Mesodermal cell (in vitro differentiated cells): Measurements from ENCODE around the gene KRTAP5-1.
"Not testable (repeated sequence)": the region's sequence is repeated elsewhere in the genome, so short reads cannot be mapped to it uniquely, and the experiment has no call there.

Experiments
- H3K27ac ChIP-seq: 2 replicates; pipeline ENCODE4 v1.7.0; 2013; ENCODE audit warnings: mild to moderate bottlenecking, low read depth, low read length, moderate library complexity; ENCODE audit not compliant: severe bottlenecking
- H3K36me3 ChIP-seq: 2 replicates; pipeline ENCODE4 v1.7.1; 2013; ENCODE audit warnings: mild to moderate bottlenecking, low read length, moderate library complexity; ENCODE audit not compliant: control insufficient read depth, insufficient read depth
- H3K4me1 ChIP-seq: one replicate; pipeline ENCODE4 v1.7.1; 2013; ENCODE audit warnings: mild to moderate bottlenecking, low read length; ENCODE audit not compliant: insufficient read depth, control insufficient read depth, poor library complexity, severe bottlenecking
- H3K4me3 ChIP-seq: 2 replicates; pipeline ENCODE4 v1.7.0; 2013; ENCODE audit warnings: low read length, control low read depth, mild to moderate bottlenecking; ENCODE audit not compliant: insufficient read depth, poor library complexity, severe bottlenecking; ENCODE audit errors: extremely low read depth
- H3K9me3 ChIP-seq: 2 replicates; pipeline ENCODE4 v1.7.1; 2013; ENCODE audit warnings: mild to moderate bottlenecking, low read length, moderate library complexity; ENCODE audit not compliant: control insufficient read depth
- WGBS, 2 experiments: methylation state at CpG; one replicate each; pipeline ENCODE4 v1.1.5; 2013; ENCODE audit warnings: missing lambda C conversion rate in 2 of 2; ENCODE audit not compliant: insufficient coverage in 2 of 2; 5-methylcytosine and 5-hydroxymethylcytosine counted together

The KRTAP5-1 gene

DNA sequence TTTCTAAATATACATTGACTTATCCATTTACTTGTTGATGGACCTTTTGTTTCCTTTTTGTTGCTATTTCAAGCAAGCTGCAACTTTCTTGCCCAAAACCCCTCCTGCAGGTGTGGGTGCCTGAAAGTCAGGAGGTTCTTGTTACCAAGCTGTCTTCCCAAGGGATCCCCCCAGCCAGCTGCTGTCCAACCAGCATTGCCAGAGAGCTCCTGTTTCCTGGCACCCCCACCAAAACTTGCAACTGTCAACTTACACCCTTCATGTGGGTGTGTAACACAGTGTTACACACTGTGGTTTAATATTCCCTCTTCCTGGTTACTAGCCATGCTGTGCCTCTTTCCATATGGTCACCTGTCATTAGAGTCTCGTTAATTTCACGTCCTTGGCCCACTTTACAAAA is 1.6 kb upstream of the KRTAP5-1 start:
- no peaks in the 10 kb centered on the region for H3K4me1 ChIP-seq
- H3K36me3 ChIP-seq = no peaks in the 10 kb centered on the region
- H3K27ac ChIP-seq = no peak overlapping the region
- no CpG with 5 or more reads among the region's 2 CpGs for WGBS, 2 experiments
- no peaks in the 10 kb centered on the region for H3K9me3 ChIP-seq
- H3K4me3 ChIP-seq = no peak overlapping the region

GRCh38 chr11:1582909-1583308 is 2.2 kb downstream of the KRTAP5-1 start:
- 100% methylated on average over 1 of the region's 2 CpGs; no CpG with 5 or more reads in 1 of the 2 experiments for WGBS, 2 experiments
- H3K4me3 ChIP-seq = not testable (repeated sequence)

GRCh38 chr11:1581976-1582375 is 3.1 kb downstream of the KRTAP5-1 start:
- no peak overlapping the region for H3K27ac ChIP-seq
- WGBS, 2 experiments = 84 to 88% methylated on average over 9 of the region's 9 CpGs
- no peaks in the 10 kb centered on the region for H3K36me3 ChIP-seq
- peaks cover 13% of the 10 kb centered on the region for H3K9me3 ChIP-seq
- no peaks in the 10 kb centered on the region for H3K4me1 ChIP-seq
- no peak overlapping the region for H3K4me3 ChIP-seq

More at GRCh38 chr11:1582909-1583308, 2.2 kb downstream of the KRTAP5-1 start:
- H3K36me3 ChIP-seq, H3K27ac ChIP-seq, H3K4me1 ChIP-seq: not testable (repeated sequence)
- H3K9me3 ChIP-seq = peaks cover 12% of the 10 kb centered on the region

GRCh38 chr11:1576825-1577224 is 8.3 kb downstream of the KRTAP5-1 start:
- H3K4me3 ChIP-seq = no peak overlapping the region
- WGBS, 2 experiments = 81 to 89% methylated on average over 6 of the region's 6 CpGs
- no peak overlapping the region for H3K27ac ChIP-seq
- H3K4me1 ChIP-seq = peaks cover 4% of the 10 kb centered on the region
- H3K36me3 ChIP-seq = no peaks in the 10 kb centered on the region
- H3K9me3 ChIP-seq = peaks cover 13% of the 10 kb centered on the region

DNA sequence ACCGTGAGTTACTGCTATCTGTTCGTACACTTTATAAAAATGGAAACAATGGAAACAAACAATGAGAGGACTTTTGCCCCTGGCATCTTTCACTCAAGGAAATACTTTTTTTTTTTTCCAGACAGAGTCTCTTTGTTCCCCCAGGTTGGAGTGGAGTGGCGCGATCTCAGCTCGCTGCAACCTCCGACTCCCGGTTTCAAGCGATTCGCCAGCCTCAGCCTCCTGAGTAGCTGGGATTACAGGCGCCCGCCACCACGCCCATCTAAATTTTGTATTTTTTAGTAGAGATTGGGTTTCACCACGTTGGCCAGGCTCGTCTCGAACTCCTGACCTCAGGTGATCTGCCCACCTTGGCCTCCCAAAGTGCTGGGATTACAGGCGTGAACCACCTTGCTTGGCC is 9.3 kb downstream of the KRTAP5-1 start:
- H3K27ac ChIP-seq = not testable (repeated sequence)
- WGBS, 2 experiments = 81 to 89% methylated on average over 10 to 14 of the region's 16 CpGs

DNA sequence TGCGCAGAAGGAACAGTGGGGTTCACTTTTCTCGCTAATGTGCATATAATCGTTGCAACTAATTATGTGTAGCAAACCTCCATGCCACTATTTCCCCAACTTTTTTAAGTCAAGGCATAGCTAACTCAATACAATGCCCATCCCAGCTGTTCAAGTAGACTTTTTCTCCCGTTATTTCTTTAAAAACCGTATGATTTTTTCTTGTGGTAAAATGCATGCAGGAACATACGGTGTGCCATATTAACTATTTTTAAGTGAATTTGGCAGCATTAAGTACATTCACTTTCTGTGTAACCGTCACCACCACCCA is 10.2 kb downstream of the KRTAP5-1 start:
- Histone ChIP-seq H3K36me3 (no peaks in the 10 kb centered on the region), H3K9me3 (peaks cover 9% of the 10 kb centered on the region), H3K27ac (no peak overlapping the region), H3K4me1 (peaks cover 7% of the 10 kb centered on the region), H3K4me3 (no peak overlapping the region)
- 13 to 18% methylated on average over 3 to 4 of the region's 7 CpGs for WGBS, 2 experiments

More for the DNA sequence above, 9.3 kb downstream of the KRTAP5-1 start:
- H3K4me1 ChIP-seq, H3K36me3 ChIP-seq, H3K9me3 ChIP-seq, H3K4me3 ChIP-seq: not testable (repeated sequence)

GRCh38 chr11:1574238-1574932 is 10.7 kb downstream of the KRTAP5-1 start:
- peaks cover 7% of the 10 kb centered on the region for H3K4me1 ChIP-seq
- H3K36me3 ChIP-seq = no peaks in the 10 kb centered on the region
- H3K9me3 ChIP-seq = peaks cover 9% of the 10 kb centered on the region
- 0 to 2% methylated on average over 46 to 54 of the region's 64 CpGs for WGBS, 2 experiments
- H3K27ac ChIP-seq = no peak overlapping the region
- H3K4me3 ChIP-seq = no peak overlapping the region

GRCh38 chr11:1573903-1574237 is 11.2 kb downstream of the KRTAP5-1 start:
- H3K9me3 ChIP-seq = peaks cover 9% of the 10 kb centered on the region
- 2 to 8% methylated on average over 6 to 7 of the region's 7 CpGs for WGBS, 2 experiments
- H3K36me3 ChIP-seq = no peaks in the 10 kb centered on the region
- H3K27ac ChIP-seq = no peak overlapping the region
- H3K4me1 ChIP-seq = peaks cover 7% of the 10 kb centered on the region
- no peak overlapping the region for H3K4me3 ChIP-seq

DNA sequence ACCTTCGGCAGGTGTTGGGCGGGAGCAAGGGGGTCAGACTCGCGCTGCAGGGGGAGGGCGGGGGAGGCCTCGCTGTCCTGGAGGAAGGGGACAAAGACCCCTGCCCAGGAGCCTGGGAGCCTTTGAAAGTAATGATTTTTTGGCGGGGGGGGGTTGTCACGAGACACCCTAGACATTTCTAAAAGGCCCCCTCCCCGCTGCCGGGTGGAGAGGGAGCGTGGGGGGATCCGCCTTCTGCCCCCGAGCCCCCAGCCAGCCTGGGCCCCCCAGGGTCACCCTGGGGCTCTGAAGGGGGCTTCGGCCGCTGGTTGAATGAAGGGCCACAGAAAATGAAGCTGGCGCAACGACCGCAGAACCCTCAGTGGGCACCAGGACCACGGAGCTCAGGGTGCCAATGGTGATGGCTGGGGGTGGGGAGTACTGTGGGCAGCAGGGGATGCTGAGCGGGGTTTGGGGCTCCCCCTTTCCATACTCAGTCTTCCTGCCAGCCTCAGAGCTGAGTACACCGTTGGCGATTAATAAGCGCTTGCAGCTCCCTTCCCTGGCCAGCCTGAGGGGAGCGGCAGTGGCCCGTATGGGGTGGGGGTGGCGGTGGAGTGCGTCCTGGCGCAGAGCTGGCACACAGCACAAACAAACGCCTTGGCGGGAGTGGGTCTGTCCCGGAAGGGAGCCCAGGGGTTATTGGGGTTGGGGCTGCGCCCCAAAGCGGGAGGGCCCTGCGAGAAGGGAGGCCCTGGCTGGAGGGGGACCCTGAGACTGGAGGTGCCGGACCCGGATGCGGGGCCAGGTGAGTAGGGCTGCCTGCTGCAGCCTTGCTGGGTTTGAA is 11.8 kb downstream of the KRTAP5-1 start:
- peaks cover 9% of the 10 kb centered on the region for H3K4me1 ChIP-seq
- H3K36me3 ChIP-seq = no peaks in the 10 kb centered on the region
- H3K4me3 ChIP-seq = peak overlapping the region; percentile 55
- no peak overlapping the region for H3K27ac ChIP-seq
- 14 to 19% methylated on average over 16 to 27 of the region's 37 CpGs for WGBS, 2 experiments
- peaks cover 4% of the 10 kb centered on the region for H3K9me3 ChIP-seq

DNA sequence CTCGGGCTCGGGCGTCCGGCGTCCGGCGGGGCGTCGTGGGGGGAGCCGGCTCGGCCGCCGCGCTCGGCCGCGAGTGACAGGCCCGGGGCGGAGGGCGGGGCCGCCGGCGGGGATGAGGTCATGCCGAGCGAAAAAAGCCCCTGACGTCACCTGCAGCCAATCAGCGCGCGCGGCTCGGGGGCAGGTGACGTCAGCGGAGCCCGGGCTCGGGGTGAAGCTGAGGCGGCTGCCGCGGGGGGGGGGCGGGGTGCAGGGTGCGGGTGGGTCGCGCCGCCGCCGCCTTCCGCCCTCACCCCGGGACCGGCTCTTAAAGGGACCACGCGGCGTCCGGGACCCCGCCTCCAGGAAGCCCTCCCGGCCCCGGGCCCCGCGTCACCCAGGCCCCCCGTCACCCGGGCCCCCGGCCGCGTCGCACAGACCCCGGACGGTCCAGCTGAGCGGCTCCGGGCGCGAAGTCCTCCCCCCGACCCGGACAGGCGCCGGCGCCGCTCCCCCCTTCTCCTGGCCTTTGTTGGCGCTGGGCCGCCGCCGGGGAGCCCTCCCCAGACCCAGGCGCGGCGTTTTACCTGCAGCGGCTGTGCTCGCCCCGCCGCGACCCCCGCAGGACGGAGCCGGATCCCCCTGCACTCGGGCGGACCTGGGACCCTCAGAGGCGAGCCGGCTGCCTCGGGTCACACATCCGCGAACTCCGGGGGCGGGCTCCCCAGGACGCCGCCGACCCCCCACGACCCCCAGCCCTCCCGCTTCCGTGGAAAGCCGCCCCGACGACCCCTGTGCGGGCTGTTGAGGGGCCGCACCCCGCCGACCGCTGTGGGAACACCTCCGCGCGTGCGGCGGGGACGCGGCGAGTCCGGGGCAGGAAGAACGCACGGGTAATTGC is 12.6 kb downstream of the KRTAP5-1 start, which contains the start of gene DUSP8:
Gene DUSP8 (minus strand): TSS at position 75 of the 880 bp plus-strand sequence. CDS start 6,445 bp downstream, outside the sequence.
- 1 to 2% methylated on average over 56 to 103 of the region's 124 CpGs for WGBS, 2 experiments
- H3K4me1 ChIP-seq = peaks cover 11% of the 10 kb centered on the region
- H3K36me3 ChIP-seq = no peaks in the 10 kb centered on the region
- peak within 1 kb of the TSS; percentile 63 for H3K4me3 ChIP-seq
- no peak within 1 kb of the TSS for H3K27ac ChIP-seq
- no peaks in the 10 kb centered on the region for H3K9me3 ChIP-seq
